HK-2 (cell line): Measurements from ENCODE around the gene NFE2.

ENCODE experiments used
- DNase-seq: peaks from one replicate; pipeline ENCODE4 v3.0.0-alpha.2; 2018; ENCODE audit not compliant: unreplicated experiment

NFE2 gene

DNA sequence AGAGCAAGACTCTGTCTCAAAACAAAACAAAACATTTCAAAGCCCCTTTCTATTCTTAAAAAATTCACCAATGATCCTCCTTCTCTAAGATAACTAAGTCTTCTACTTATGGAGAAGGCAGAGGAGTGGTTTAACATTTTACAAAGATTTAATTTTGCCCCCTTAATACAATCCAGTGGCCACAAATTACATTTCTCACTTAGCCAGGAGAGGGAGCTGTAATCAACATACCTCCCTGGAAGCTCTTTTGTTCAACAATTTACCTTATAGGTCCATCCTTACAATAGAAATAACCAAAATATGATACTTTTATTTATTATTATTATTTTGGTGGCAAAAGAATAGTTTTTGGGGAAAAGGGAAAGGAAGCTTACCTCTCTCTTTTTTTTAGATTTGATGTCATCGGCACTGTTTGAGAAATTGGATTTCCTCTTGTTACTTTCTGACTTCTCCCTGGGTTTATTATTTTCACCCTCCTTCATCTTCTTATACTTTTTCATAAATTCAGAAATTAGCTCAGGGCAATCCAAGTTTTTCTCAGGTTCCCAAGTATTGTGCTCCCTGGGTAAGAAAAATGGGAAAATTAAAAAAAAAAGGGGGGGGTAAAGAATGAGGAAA is 49.0 kb downstream of the NFE2 start:
- DNase-seq = no peak

DNA sequence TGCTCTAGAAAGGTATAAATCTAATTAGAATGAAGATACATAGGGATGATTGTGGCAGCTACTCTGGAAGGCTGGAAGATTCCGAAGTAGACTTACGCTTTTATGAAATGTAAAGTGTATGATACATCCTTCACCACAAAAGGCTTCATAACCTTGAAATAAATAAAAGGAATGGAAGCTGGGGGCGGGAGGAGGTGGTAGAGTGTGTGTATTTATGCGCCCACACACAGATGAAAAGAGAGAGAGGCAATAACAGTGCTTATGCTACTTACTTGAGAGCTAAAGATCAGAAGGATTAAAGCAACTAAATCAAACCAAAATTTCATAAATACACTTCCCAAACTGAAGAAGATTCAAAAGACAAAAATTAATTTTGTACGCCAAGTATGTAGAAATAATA is 51.3 kb downstream of the NFE2 start:
- no peak for DNase-seq

DNA sequence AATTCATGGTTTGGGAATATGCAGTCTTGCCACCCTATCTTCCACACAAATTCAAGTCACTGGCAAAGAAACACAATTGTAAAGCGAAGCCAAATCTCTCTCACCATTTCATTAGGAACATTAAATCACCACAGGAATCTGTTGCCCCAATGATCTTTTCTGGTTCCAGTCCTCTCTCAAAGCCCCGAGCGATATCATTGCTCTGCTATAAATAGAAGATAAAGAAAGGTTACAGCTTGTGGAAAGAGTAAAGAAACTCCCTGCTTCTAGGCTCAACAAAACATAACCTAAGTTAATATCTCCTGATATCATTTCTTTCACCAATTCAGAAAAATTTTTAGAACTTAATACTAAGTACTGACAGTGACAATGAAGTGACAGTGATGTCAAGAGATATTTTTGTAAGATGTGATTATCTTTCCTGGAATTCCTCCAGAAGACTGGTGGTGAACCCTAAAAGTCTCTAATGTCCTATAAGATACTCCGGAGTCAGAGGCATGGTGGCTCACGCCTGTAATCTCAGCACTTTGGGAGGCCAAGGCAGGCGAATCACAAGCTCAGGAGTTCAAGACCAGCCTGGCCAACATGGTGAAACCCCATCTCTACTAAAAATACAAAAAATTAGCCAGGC is 54.7 kb downstream of the NFE2 start:
- DNase-seq = no peak
